ENCODE measurements around the gene CLN5.
"Not testable (repeated sequence)": the region's sequence is repeated elsewhere in the genome, so short reads cannot be mapped to it uniquely, and the experiment has no call there.

Gene CLN5

GRCh38 chr13:76991796-76992547 lies at the start of gene CLN5:
TSS of gene CLN5 (plus strand) at chr13:76992081. CDS start at chr13:76992099, 18 bp downstream.
- peak; percentile 94 for DNase-seq (ENCODE audit: low spot score)

DNA sequence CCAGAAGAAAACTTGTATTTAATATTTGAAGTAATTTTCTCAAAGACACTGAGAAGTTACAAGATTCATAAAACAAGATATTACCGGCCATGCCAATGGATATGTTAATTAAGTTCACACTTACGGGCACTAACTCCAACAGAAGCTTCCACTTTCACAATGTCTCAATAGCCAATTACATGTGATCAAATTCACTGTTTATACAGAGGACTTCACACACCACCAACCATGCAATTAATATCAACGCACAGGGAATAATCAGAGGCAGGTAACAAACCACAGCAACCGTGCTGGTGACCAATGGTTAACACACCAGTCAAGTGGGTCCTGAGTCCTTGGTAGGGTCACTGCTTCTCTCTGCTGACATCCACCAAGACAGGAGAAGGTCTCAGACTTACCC lies 49.5 kb upstream of the CLN5 start:
- no peak for DNase-seq (ENCODE audit: low spot score)

GRCh38 chr13:76943646-76944045 lies 48.2 kb upstream of the CLN5 start:
- DNase-seq (ENCODE audit: low spot score), result no peak

DNA sequence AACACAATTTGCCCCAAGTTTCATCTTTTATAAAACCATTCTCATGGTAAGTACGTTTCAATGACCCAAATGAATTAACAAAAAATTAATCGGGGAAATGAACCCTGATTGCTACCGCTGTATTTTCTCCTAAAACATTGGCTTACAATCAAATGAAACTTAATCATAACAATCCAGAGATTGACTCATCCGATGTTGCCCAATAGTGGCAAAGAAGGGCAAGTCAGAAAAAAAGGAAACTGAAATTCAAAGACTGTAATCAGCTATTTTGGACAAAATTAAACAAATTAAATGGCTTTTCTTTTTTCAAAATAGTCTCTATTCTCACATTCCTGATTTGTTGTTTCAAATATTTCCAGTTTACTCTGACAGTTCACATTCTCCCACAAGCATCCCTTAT lies 47.4 kb upstream of the CLN5 start:
- DNase-seq (ENCODE audit: low spot score), result no peak

DNA sequence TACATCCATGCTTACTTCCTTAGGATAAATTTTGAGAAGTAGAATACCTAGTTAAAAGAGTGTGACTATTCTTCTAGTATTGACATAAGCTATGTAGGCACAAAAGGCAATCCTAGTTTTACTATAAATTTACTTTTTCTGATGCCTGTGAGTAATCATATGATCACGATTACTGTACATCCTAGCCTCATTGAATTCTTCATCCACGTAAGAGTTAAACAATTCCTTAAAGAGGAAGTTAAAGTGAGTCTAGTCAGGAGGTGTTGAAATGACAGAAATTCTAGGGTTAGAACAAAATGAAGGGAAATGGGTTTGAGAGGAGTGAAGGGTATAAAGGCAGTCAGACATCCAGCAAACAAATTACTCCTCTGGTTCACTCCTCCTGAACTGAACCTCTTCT lies 43.7 kb upstream of the CLN5 start, which contains the start of gene ACOD1:
TSS of gene ACOD1 (plus strand) at position 363 of the 400 bp plus-strand sequence. CDS start 48 bp downstream, outside the sequence.
- DNase-seq (ENCODE audit: low spot score), result no peak

DNA sequence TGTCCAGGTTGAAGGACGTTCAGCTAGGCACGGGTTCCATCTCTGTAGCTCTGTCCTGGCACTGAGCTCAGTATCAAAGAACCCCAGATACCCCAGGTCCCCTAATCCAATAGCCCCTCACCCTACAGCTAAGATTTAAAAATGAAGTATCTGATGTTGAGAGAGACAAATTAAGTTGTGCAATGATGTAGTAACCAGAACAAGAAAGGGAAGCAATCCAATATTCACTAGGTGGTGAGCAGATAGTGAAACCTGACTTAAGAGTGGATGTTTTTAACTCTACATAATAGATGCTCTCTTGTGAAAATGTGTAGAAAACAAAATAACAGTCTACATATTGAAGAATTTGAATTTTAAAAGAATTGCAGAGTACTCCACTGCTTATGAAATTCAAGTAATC lies 41.8 kb upstream of the CLN5 start:
- no peak for DNase-seq (ENCODE audit: low spot score)

DNA sequence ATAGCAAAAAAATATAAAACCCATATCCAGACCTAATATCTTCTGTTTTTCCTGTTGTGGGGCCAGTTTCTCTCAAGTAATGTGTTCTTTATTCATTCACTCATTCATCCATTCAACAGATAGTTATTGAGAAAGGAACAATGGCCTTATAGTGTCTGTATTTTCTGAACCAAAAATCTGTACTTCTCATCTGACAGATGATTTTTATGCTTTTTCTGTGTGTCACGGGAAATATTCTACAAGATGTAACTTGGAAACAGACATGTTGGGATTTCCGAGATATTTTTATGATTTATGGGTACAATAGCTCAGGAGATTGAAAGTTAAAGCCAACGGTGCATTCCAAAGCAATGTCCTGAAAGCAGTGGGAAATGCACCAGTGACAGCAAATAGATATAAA lies 37.9 kb upstream of the CLN5 start:
- DNase-seq (ENCODE audit: low spot score), result no peak

- DNase-seq (ENCODE audit: low spot score), result no peak
Observed at GRCh38 chr13:76954538-76954937, 37.3 kb upstream of the CLN5 start.

GRCh38 chr13:76955193-76955592 lies 36.7 kb upstream of the CLN5 start:
- DNase-seq (ENCODE audit: low spot score), result no peak

DNA sequence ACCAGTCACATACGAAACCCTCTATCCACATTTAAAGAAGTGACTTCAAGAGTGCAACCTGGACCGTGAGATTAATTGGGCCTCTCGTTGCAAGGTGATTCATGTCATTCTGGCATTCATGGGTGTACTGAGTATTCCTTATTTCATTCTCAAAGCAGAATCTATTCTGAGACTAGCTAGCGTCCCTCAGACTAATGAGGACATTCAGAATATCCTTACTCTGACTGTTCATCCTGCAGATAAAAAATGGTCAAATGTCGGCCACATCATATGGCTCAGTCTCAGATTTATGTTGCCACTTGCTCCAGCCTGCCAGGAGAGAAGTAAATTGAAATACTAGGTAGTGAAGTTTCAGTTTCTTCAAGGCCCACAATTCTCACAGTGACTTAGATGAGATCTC lies 36.2 kb upstream of the CLN5 start:
- DNase-seq (ENCODE audit: low spot score), result no peak

- no peak for DNase-seq (ENCODE audit: low spot score)
Observed at GRCh38 chr13:76958841-76959432, 32.9 kb upstream of the CLN5 start.

GRCh38 chr13:76959734-76960133 lies 32.1 kb upstream of the CLN5 start:
- not testable (repeated sequence) for DNase-seq (ENCODE audit: low spot score)

DNA sequence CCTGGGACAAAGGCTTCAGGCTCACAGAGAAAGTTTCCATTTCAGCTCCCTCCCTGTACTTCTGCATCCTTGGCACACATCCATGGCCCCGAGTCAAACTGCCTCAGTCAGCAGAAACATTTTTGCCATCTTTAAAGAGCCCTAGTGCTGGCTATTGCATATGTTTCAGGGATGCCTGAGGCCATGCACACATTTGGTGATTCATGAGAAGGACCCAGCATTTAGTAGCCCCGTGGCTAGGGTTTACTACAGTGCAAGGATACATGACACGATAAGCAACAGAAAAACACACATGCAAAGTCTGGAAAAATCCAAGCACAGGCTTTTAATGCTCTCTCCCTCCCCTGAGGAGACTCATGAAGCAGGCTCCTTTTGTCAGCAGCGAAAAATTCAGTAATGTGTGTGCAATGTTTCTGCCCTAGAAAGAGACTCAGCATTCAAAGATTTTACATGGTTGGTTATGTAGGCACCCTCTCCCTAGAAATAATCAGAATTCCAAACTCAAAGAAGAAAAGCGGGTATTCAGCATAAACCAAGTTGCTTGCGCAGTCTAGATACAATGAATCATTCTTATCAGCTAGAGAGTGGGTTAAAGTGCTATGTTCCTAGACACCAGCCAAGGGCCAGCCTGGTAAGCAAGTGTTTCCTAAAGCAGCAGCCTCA lies 26.0 kb upstream of the CLN5 start:
- DNase-seq (ENCODE audit: low spot score), result no peak

- DNase-seq (ENCODE audit: low spot score), result no peak
Observed at GRCh38 chr13:76967031-76967430, 24.9 kb upstream of the CLN5 start.

DNA sequence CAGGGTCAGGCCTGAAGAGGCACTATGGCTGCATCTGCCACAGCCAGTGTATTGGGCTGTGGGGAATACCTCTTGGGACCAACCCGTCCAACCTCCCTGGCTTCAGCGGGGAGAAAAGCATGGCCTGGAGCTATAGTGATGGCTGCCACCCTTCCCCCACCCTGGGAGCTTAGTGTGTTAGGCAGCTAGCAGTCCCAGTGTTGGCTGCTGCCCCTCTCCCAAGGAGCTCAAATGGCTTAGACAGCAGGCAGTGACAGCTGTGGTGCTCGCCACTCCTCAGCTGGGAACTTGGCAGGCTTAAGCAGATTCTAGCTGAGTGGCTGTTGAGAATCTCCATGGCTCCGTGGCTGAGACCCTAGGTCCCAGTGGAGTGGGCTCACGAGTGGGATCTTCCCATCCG lies 23.8 kb upstream of the CLN5 start:
- no peak for DNase-seq (ENCODE audit: low spot score)

DNA sequence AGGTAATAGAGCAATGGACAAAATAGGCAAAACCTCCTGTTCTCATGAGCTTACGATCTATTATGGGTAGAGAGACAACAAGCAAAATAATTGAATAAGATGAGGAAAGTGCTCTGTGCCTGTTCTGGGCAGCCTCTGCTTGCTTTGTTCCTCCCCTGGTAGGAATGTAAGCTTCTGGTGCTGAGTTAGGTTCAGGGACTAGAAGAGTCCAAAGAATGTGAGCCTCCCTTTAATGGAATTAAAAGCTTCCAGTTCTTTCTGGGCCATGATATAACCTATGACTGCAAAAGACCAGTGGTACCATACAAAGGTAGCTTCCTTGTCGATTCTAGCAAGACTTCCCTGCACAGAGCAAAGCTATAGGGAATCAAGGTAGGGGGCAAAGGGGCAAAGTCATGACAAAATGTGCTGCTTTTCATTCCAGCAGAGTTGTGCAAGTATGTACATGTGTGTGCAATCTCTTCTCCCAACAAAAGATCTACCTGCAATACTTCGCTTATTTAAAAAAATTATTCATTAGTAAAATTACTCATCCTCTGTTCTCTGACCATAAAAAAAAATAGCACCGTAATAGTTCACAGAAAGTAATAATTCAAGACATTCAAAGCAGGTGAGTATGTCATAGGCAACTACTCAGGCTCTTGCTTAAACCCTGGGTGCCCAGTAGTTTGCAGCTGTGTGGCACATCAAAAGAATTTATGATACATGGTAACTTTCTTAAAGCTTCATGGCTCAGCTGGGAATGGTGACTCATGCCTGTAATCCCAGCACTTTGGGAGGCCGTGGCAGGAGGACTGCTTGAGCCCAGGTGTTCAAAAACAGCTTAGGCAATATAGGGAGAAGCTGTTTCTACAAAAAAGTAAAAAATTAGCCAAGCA lies 22.2 kb upstream of the CLN5 start:
- no peak for DNase-seq (ENCODE audit: low spot score)

DNA sequence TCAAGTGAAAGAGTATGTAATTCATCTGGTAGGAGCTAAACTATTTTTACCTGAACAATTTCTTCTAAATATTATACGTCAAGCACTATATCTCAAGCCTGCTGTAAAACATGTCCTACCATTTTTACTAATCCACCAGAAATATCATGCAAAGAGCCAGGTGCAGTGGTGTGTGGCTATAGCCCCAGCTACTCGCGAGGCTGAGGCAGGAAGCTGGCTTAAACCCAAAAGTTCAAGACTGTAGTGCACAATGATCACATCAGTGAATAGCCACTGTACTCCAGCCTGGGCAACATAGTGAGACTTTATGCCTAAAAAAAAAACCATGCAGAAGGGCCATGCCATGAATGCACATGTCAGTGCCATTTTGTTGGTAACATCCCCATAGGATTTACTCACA lies 20.7 kb upstream of the CLN5 start:
- DNase-seq (ENCODE audit: low spot score), result no peak

- no peak for DNase-seq (ENCODE audit: low spot score)
Observed at GRCh38 chr13:76971851-76972829, 19.7 kb upstream of the CLN5 start.

- DNase-seq (ENCODE audit: low spot score), result no peak
Observed at GRCh38 chr13:76973920-76974617, 17.8 kb upstream of the CLN5 start.

GRCh38 chr13:76974618-76974975 lies 17.3 kb upstream of the CLN5 start:
- DNase-seq (ENCODE audit: low spot score), result no peak

DNA sequence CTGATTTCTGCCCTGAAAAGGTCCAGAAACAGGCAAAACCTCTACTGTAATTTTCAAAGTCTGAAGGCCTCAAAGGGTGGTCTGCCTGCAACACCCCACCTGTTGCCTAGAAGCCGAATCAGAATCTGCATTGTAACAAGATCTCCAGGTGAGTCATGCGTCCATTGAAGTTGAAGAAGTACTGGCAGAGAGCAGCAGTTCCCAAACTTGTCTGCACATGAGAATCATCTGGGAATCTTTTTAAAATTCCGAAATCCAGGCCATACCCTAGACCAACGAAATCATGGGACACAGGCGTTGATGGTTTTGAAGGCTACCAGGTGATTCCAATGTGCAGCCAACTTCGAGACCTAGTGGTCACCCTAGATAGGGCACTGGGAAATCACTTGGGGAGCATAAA lies 16.0 kb upstream of the CLN5 start:
- DNase-seq (ENCODE audit: low spot score), result no peak
